ENCODE data around the gene CYP27B1.

CYP27B1 gene

DNA sequence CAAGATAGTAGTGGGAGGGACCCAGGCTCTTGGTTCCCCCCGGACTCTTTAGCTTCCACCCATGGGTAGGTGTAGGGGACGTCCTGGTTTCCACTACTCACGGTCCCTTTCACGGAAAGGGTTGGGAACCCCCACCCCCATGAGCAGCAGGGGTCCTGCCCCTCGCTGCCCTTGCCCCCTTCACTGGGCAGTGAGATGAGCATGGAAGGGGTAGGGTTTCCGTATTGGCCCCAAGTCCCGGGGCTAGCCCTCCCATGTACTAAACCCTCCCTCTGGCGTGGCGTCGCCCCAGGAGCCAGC is 41.1 kb downstream of the CYP27B1 start:
- TF ChIP-seq EZH2 (optimal IDR thresholded peaks at IDR 0.05; ENCODE audit: low read depth, low read length) (no peak), EZH2phosphoT487 (IDR thresholded peaks at IDR 0.05; ENCODE audit: low read length) (no peak)
- TF ChIP-seq, protein P1, sequence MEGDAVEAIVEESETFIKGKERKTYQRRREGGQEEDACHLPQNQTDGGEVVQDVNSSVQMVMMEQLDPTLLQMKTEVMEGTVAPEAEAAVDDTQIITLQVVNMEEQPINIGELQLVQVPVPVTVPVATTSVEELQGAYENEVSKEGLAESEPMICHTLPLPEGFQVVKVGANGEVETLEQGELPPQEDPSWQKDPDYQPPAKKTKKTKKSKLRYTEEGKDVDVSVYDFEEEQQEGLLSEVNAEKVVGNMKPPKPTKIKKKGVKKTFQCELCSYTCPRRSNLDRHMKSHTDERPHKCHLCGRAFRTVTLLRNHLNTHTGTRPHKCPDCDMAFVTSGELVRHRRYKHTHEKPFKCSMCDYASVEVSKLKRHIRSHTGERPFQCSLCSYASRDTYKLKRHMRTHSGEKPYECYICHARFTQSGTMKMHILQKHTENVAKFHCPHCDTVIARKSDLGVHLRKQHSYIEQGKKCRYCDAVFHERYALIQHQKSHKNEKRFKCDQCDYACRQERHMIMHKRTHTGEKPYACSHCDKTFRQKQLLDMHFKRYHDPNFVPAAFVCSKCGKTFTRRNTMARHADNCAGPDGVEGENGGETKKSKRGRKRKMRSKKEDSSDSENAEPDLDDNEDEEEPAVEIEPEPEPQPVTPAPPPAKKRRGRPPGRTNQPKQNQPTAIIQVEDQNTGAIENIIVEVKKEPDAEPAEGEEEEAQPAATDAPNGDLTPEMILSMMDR (IDR thresholded peaks at IDR 0.05; ENCODE audit: low read length), result no peak
- Histone ChIP-seq H4K20me1 (ENCODE audit: insufficient read depth, low read length) (no peaks in the 10 kb centered on the region), H3K9ac (ENCODE audit: low read length) (no peak overlapping the region), H3K4me1 (ENCODE audit: low read length) (no peaks in the 10 kb centered on the region), H3K36me3 (replicated peaks; ENCODE audit: insufficient read depth, low read length) (no peaks in the 10 kb centered on the region), H3K27ac (ENCODE audit: low read length) (no peak overlapping the region), H3K4me2 (ENCODE audit: low read depth, low read length) (peak overlapping the region; percentile 70; the same call in 1 of the 2 replicates), H3F3A (ENCODE audit: insufficient read depth, low read length) (no peaks in the 10 kb centered on the region; the same call in 1 of the 2 replicates), H2AFZ (ENCODE audit: low read length) (no peak overlapping the region), H3K4me3 (ENCODE audit: low read length) (no peak overlapping the region; the same call in 1 of the 2 replicates), H3K9me3 (replicated peaks; ENCODE audit: insufficient read depth, low read length) (no peaks in the 10 kb centered on the region), H3K9me2 (replicated peaks; ENCODE audit: insufficient read depth, low read length) (no peaks in the 10 kb centered on the region), H3K27me3 (replicated peaks; ENCODE audit: insufficient read depth, low read length) (no peaks in the 10 kb centered on the region), H3K79me2 (ENCODE audit: low read length) (no peaks in the 10 kb centered on the region)
- no peak for DNase-seq

DNA sequence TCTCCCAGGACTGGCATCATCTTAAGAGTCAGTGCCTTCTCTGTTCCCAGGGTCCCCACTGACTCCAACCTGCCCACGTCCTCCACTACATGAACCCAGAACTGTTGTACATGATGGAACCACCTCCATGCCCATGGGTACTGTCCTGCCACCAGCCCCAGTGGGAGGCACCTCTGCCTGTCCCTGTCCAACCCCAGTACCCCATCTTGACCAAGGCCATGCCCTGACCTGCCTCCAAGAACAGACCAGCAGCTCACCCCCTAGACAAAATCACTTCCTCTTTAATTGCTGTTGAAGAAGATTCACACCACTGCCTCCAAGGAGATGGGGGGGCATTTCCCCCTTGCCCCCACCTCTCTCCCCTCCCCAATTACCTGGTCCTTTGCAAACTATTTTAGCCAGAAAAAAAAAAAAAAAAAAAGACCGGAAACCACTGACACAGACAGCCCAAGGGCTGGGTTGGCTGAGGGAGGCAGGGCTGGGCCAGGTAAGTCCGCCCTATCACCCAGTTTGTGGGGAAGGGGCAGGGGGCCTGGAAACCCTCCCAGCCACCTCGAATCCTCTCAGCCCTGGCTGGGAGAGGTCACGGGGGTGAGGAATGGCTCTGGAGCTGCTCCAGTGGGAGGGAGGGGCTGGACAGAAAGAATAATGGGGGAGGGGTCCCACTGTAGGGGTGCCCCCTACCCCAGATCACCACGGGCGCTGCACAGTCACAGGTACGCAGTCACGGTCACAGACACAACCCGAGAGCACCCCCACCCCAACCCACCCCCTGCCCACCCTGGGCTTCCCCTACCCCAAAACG is 41.7 kb downstream of the CYP27B1 start:
- TF ChIP-seq, protein P1 (IDR thresholded peaks at IDR 0.05; ENCODE audit: low read length), result no peak
- TF ChIP-seq EZH2 (optimal IDR thresholded peaks at IDR 0.05; ENCODE audit: low read depth, low read length), result no peak
- TF ChIP-seq EZH2phosphoT487 (IDR thresholded peaks at IDR 0.05; ENCODE audit: low read length), result no peak
- Histone ChIP-seq H3K27me3 (replicated peaks; ENCODE audit: insufficient read depth, low read length) (no peaks in the 10 kb centered on the region), H3K9me2 (replicated peaks; ENCODE audit: insufficient read depth, low read length) (no peaks in the 10 kb centered on the region), H3K79me2 (ENCODE audit: low read length) (no peaks in the 10 kb centered on the region), H3K36me3 (replicated peaks; ENCODE audit: insufficient read depth, low read length) (no peaks in the 10 kb centered on the region), H3K4me2 (ENCODE audit: low read depth, low read length) (no peak overlapping the region), H3K4me3 (ENCODE audit: low read length) (no peak overlapping the region), H3K4me1 (ENCODE audit: low read length) (no peaks in the 10 kb centered on the region), H2AFZ (ENCODE audit: low read length) (no peak overlapping the region), H3K9ac (ENCODE audit: low read length) (no peak overlapping the region), H3K27ac (ENCODE audit: low read length) (no peak overlapping the region), H4K20me1 (ENCODE audit: insufficient read depth, low read length) (no peaks in the 10 kb centered on the region), H3F3A (ENCODE audit: insufficient read depth, low read length) (no peaks in the 10 kb centered on the region; the same call in 1 of the 2 replicates), H3K9me3 (replicated peaks; ENCODE audit: insufficient read depth, low read length) (no peaks in the 10 kb centered on the region)
- DNase-seq, result no peak

DNA sequence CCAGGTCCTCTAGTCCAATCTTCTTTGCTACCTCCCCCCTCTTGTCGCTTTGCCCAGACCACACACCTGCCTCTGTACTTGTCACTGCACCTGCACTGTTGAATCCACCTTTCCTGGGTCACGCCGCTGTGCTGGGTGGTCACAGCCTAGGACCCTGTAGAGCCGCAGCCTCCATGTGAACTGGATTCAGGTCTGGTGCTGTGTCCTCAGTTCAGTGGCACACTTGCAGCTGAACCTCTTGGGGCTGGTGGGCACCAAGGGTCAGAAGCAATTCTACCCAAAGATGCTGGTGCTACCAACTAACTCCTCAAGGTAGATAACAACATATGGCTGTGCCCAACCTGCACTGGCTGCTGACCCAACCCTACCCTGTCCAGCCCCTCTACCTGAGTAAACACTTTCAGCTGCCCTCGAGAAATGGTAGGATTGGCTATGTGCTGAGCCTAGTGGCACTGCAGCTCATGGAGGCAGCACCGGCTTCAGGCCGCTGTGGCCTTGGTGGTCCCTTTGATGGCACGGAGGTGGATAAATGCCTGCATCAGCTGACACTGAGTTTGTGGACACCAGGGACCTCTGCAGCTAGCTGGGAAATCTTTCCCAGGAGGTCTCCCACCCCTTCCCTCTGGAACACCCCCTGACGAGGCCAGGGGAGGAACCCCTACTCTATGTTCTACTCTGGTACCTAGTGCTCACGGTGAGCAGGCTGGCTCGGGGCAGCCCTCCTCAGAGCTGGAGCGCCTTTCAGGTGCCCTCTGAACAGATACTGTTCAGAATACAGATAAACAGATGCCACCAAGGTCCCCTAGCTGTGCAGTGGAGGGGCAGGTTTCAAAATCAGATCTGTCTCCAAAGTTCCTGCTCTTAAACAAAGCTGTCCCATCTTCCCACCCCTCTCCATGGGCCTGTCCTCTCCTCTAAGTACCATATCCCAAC is 42.6 kb downstream of the CYP27B1 start:
- H3K4me1 ChIP-seq (ENCODE audit: low read length), result no peaks in the 10 kb centered on the region
- no peaks in the 10 kb centered on the region for H3K9me2 ChIP-seq (replicated peaks; ENCODE audit: insufficient read depth, low read length)
- DNase-seq, result no peak
- no peaks in the 10 kb centered on the region for H3K9me3 ChIP-seq (replicated peaks; ENCODE audit: insufficient read depth, low read length)
- H4K20me1 ChIP-seq (ENCODE audit: insufficient read depth, low read length), result no peaks in the 10 kb centered on the region
- no peak overlapping the region for H3K4me2 ChIP-seq (ENCODE audit: low read depth, low read length)
- H2AFZ ChIP-seq (ENCODE audit: low read length), result no peak overlapping the region
- TF ChIP-seq EZH2phosphoT487 (IDR thresholded peaks at IDR 0.05; ENCODE audit: low read length) (no peak), EZH2 (optimal IDR thresholded peaks at IDR 0.05; ENCODE audit: low read depth, low read length) (no peak)
- TF ChIP-seq, protein P1 (IDR thresholded peaks at IDR 0.05; ENCODE audit: low read length), result no peak
- H3K36me3 ChIP-seq (replicated peaks; ENCODE audit: insufficient read depth, low read length), result no peaks in the 10 kb centered on the region; the same call in 1 of the 2 replicates
- no peak overlapping the region for H3K9ac ChIP-seq (ENCODE audit: low read length)
- no peaks in the 10 kb centered on the region; the same call in 1 of the 2 replicates for H3F3A ChIP-seq (ENCODE audit: insufficient read depth, low read length)
- H3K4me3 ChIP-seq (ENCODE audit: low read length), result no peak overlapping the region
- H3K27ac ChIP-seq (ENCODE audit: low read length), result no peak overlapping the region
- H3K79me2 ChIP-seq (ENCODE audit: low read length), result no peaks in the 10 kb centered on the region
- no peaks in the 10 kb centered on the region for H3K27me3 ChIP-seq (replicated peaks; ENCODE audit: insufficient read depth, low read length)
